SH-SY5Y (cell line): ENCODE data around the gene MAP3K14.

Experiments used
- GATA2 ChIP-seq: IDR thresholded peaks from 2 replicates; pipeline ENCODE4 v1.6.1; 2011; ENCODE audit warnings: mild to moderate bottlenecking, low read depth, low read length
- GATA3 ChIP-seq: IDR thresholded peaks from 2 replicates; pipeline ENCODE4 v1.6.1; 2011; ENCODE audit warnings: low read depth, mild to moderate bottlenecking, low read length, moderate library complexity

- TF ChIP-seq GATA3, result no peak
- TF ChIP-seq GATA2, result no peak
Observed at GRCh38 chr17:45221081-45222013, 95.5 kb downstream of the MAP3K14 start, which contains the start of gene FMNL1.
